Keratinocyte (primary cell): ENCODE data around the gene FAM107B.

Source experiments
- CTCF ChIP-seq, 3 experiments: IDR thresholded peaks in 1 of 3; conservative IDR thresholded peaks in 1 of 3; optimal IDR thresholded peaks in 1 of 3; 2 replicates in 2 of 3; 3 replicates in 1 of 3; pipeline versions ENCODE3 to v1.5.1; 2011; ENCODE audit warnings: low read length in 3 of 3, mild to moderate bottlenecking in 3 of 3, moderate library complexity in 2 of 3, control low read depth in 1 of 3, inconsistent platforms in 1 of 3; ENCODE audit not compliant: insufficient read depth in 2 of 3; ENCODE audit errors: extremely low read depth in 1 of 3
- EZH2 ChIP-seq: IDR thresholded peaks from one replicate; pipeline ENCODE4 v1.6.1; 2012; ENCODE audit warnings: inconsistent platforms, mild to moderate bottlenecking, low read length, moderate library complexity

- TF ChIP-seq CTCF (optimal IDR thresholded peaks at IDR 0.05 in 1 of 3, IDR thresholded peaks at IDR 0.05 in 1 of 3, conservative IDR thresholded peaks at IDR 0.05 in 1 of 3; ENCODE audit: extremely low read depth in 1 of 3, insufficient read depth in 2 of 3, low read length in 3 of 3) (peak; percentile 29 to 36 (median 29)), EZH2 (no peak)
Observed at GRCh38 chr10:14617852-14618251, 156.8 kb downstream of the FAM107B start.
